SH-SY5Y (cell line): ENCODE data around the gene MDFIC.

ENCODE experiments used
- GATA2 ChIP-seq: IDR thresholded peaks from 2 replicates; pipeline ENCODE4 v1.6.1; 2011; ENCODE audit warnings: mild to moderate bottlenecking, low read depth, low read length
- GATA3 ChIP-seq: IDR thresholded peaks from 2 replicates; pipeline ENCODE4 v1.6.1; 2011; ENCODE audit warnings: low read depth, mild to moderate bottlenecking, low read length, moderate library complexity

The MDFIC gene

DNA sequence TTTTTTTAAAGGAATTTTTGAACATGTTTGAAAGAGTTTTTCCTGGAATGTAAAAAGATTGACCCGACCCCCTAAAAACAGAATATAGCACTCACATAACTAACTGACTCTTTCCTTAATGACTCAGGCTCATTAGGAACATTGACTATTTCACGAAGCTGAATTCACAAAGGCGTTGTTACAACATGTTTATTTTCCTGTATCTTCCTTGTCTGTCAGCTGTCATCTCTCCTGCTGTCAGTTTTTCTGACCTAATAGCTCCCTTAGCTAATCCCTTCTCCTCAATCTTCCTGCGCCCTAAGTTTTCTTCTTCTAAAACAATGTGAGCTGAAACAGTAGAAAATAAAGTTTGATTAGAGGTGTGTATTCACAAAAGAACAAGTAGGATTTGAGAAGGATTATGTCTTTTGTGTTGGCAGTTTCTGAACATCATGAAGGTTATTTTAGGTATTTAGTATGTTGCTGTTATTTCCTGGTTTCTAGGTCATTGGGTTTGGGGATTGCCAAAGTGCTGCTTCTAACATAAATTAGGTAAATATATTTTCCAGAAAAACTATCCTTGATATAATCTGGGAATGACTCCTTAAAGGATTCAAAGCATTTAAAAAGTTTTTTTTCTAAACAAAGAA, 4.6 kb upstream of the MDFIC start:
- TF ChIP-seq GATA3, result no peak
- no peak for TF ChIP-seq GATA2

DNA sequence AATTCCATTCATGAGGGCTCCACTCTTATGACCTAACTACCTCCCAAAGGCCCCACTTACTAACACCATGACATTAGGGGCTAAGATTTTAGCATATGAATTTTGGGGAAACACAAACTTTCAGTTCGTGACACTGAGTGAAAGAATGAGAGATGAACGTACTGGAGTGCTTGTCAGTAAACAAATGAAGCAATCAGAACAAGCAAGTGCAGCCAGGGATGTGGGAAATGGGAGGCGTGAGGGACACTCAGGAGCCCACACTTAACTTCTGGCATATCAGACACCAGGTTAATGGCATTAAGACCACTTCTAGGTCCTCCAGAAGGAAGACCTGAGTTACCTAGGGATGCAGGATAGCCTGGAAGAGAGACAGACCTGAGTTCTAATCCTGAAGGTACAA, 2.3 kb upstream of the MDFIC start:
- TF ChIP-seq GATA2 (no peak), GATA3 (no peak)

DNA sequence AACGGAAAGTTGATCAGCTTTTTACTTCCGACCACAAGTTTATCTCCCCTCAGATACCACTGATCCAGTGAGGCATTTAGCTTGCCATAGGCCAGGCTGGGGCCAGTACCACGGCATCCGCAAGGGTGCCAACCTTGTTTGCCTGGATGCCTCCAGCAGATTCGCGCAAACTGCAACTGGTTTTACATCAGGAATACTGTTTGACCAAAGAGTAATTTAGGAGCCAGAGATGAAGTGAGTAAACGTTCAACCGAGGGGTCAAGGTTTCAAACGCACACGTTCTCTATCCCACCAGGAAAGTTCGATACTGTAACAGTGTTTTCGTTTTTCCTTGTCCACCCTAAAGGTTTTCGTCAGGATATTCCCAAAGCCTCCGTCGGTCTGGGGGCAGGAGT, 266 bp upstream of the MDFIC start:
- TF ChIP-seq GATA3 (no peak), GATA2 (no peak)

DNA sequence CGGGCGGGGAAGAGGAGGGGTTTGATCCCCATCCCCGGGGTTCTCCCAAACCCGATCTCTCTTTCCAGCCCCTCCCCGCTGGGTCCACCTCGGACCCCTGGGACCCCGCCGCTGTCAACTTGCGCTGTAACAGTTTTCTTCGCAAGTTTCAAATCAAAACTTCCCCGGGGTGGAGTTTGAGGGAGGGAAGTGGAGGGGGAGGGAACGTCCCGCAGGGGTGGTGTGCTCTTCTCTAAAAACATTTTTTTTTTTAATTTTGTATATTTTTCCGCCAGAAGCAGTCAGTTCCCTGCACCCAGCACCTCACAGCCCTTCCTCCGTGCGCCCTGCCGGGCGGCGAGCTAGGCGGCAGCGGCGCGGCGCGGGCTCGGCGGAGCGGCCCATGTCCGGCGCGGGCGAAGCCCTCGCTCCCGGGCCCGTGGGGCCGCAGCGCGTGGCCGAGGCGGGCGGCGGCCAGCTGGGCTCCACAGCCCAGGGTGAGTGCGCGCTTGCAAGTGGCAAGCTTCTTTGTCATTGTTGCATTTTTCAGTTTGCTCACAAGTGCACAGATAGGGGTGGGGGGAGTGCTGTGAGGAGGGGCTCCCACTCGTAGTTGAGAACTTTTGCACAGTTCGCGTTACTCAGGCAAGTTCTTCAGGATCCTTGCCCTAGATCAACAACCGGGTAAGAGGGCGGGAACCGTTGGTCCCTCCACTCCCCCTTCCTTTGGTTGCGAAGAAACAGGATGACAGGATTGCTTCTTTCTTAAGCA, 933 bp downstream of the MDFIC start:
- no peak for TF ChIP-seq GATA2
- no peak for TF ChIP-seq GATA3

DNA sequence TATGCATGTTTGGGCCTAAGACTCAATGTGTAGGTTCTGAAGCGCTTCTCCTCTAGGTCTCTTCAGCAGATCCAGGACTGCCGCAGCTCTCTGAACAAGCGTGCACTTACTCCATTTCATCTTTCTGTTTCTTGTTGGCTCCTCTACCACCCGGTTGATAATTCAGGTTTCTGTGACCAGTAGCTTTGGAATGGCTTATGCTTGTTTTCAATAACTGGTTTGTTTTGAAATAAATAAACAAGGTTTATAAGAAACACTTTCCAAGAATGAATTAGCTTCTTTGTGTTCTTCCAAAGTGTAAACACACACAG, 1.5 kb downstream of the MDFIC start:
- TF ChIP-seq GATA3 (no peak), GATA2 (no peak)

DNA sequence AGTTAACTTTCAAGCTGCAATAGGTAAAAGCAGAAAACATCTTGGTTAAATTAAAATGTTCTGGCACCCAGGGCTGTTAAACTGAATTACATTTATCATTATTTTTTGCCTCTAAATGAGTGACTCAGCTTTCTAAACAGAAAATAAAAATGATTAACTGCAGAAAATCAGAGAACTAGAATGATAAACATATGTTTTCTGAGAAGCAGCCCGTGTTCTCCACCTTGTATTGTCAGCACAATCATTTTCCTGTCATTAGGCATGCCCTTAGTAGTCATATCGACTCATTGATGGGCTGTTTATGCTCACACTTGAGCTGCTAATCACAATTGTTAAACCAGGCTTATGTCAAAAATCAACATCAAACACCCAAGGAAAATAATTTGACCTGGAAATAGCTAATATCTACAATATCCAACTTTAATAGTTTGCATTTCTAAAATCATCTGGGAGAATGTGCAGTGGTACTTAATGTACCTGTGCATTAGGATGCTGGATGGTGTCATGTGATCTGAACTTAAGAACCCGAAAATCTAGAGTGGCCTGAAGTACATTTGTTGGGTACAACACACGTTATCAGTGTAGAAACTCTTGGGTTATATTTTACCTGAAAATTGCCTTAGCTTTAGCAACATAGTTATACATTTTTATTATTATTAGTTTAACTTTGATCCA, 2.3 kb downstream of the MDFIC start:
- no peak for TF ChIP-seq GATA3
- no peak for TF ChIP-seq GATA2

DNA sequence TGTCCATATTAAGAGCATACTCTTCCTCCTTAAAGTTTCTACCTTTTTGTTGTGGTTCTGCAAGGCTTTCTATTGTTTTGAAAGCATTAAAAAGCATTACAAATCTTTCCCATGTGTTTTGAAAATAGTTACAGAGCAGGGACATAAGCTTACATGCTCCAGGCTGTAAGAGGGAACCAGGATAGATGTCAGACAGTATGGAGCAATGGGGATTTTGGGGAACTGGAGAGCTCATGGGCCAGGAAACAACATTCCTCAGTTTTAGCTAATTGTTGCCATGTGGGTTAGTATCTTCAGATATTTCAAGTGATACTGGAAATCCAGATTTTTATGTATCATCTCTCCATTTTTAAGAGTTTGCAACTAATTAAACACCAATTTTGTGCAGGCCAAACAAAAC, 3.5 kb downstream of the MDFIC start:
- TF ChIP-seq GATA2 (no peak), GATA3 (no peak)

DNA sequence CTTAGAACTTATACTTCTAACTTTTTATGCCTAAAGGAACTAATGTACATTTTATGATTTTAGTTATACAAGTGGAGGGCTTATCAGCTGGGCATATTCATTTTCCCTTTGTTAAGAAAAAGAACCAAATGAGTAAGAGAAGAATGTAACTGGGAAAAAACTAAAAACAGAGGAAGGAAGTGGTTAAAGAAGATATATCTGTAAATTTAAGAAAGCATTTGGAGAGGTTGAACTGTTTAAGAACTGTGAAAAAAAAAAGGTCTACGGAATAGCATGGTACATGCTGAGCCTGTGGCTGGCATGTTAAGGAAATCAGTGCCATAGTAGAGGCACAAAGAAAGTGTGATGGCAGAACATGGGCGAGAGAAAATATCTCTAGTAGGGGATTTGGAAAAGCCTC, 6.2 kb downstream of the MDFIC start:
- no peak for TF ChIP-seq GATA2
- TF ChIP-seq GATA3, result no peak

DNA sequence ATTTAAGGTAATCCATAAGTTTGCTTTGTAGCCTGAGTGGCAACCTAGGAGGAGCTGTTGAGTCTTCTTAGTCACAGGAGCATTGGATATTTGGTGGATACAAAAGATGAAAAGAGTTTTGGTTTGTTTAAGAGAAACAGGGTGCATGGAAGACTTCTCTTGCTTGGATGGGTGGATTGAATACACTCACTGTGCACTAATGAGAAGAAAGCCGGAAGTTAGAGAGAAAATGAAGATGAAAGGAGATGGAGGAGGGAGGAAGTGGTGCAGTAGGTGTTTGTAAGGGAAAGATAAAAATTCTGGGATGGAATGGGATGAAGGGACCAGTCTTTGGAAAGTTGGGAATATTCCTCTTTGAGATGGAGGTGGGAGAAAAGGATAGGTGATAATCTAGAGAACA, 7.7 kb downstream of the MDFIC start:
- TF ChIP-seq GATA2, result no peak

DNA sequence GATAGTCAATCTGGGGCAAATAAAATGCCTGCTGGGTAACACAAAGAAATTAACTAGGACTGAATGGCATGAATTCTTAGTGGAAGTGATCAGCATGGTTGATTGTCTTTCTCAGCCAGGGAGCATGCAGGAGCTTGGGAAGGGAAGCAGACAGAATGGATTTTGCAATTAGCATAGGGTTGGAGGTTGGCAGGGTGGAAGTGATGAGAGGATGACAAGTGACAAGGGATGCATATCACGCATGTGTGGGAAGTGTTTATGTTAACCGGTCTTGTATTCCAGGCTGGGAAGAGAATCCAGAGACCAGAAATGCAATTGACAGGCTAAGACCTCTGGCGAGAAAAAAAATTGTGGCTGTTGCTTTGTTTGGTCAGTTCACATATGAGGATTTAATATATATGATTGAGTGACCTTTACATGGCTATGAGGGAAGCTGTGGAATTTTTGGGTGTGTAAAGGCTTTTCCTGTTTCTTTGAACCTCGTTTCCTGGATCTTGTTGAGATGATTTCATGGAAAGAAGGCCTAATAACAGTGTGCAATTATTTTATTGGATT, 8.3 kb downstream of the MDFIC start:
- TF ChIP-seq GATA3 (no peak), GATA2 (no peak)

DNA sequence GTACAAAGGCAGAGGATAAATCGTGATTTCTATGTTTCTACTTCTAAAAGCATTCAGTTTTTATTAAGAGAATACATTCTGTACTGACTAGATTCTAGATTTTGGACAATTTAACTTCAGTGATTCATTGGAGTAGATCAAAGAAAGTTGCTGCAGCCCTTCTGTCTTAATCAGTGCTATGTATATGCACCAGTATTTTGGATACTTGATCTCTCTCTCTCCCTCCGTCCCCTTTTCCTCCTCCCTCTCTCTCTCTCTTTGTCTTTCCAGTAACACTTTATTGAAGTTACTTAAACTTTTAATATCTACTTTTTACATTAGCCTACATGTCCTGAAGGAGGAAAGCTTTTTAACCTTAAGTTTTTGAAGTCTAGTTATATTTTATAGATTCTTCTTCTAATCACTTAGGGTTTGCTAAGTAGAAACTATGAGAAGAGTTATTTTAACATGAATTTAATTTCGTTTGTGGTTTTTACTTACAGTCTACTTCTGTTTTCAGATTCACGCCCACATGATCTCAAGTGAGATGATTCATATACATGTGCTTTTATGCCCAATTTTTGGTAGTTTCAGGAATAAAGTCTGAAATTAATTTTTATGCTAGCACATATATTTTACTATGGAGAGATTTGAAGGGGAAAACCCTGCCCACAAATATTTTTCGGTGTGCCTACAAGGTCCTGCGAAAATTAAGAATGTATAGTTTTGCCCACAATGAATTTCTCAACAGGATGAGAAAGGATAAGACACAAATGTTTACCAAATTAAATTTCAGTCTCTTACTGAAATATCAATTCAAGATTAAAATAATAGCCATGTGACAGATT, 9.1 kb downstream of the MDFIC start:
- TF ChIP-seq GATA2, result no peak
- no peak for TF ChIP-seq GATA3

DNA sequence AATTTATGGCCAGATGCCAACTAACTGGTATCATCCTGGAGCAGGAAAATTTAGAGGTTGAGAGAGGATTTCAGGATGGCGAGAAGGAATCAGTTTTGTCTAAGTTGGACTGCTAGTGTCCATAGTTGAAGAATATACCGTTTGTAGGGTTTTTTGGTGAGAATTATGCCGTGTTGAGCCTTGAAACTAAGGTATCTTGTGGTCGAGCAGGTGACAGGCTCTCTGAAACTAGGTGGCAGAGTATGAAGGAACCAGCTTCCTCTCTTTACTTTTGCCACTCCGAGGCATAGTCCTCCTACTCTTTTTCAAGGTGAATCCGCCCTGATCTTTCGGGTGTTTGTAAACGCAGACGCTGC, 9.7 kb downstream of the MDFIC start:
- TF ChIP-seq GATA2 (no peak), GATA3 (no peak)

DNA sequence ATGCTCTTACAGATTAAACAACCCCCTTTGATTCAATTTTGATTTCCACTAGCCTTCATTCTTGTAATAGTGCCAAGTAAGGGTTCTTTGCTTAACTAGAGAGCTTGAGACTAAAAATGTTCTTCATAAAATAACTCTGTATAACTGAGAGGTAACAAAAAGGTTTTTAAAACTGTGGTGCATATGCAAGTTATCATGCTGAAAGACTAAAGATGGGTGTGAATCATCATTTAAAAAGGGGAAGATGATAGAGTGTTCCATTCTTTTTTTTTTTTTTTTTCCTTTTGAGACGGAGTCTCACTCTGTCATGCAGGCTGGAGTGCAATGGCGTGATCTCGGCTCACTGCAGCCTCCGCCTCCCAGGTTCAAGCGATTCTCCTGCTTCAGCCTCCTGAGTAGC, 11.1 kb downstream of the MDFIC start:
- TF ChIP-seq GATA3, result no peak
- TF ChIP-seq GATA2, result no peak

DNA sequence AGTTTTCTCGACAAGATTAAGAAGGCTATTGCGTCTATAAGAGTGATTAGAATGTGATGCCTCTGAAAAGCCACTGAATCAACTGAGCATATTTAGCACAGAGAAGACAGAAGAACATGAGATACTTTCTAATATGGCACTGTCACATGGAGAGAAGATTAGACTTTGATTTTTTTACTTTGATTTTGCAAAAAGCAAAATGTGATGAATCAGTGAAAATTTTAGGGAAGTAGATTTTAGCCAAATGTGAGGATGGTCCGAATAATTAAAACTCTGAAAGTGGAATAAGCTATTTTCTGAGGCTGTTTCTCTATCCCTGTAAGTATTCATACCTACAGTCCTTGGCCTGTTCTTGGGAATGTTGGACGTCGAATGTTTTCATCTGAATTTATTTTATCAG, 11.8 kb downstream of the MDFIC start:
- TF ChIP-seq GATA2 (no peak), GATA3 (no peak)
